Cerebellar cortex (tissue), 1 donor: ENCODE measurements around the gene UBASH3A.
"Not testable (repeated sequence)": the region's sequence is repeated elsewhere in the genome, so short reads cannot be mapped to it uniquely, and the experiment has no call there.

Experiments used
- DNase-seq: peaks from one replicate; pipeline ENCODE4 v3.0.0-alpha.2; 2015; ENCODE audit warnings: low spot score

UBASH3A gene

GRCh38 chr21:42468491-42469131 is 64.9 kb downstream of the UBASH3A start:
- no peak for DNase-seq

GRCh38 chr21:42469272-42469671 is 65.6 kb downstream of the UBASH3A start:
- no peak for DNase-seq

GRCh38 chr21:42469726-42470125 is 66.0 kb downstream of the UBASH3A start:
- DNase-seq: not testable (repeated sequence)

- DNase-seq: no peak
Observed at GRCh38 chr21:42471206-42471605, 67.5 kb downstream of the UBASH3A start.

- no peak for DNase-seq
Observed at GRCh38 chr21:42471716-42472330, 68.1 kb downstream of the UBASH3A start.

GRCh38 chr21:42472521-42472920 is 68.8 kb downstream of the UBASH3A start:
- DNase-seq: no peak

- DNase-seq: no peak
Observed at GRCh38 chr21:42473498-42474042, 69.9 kb downstream of the UBASH3A start.

GRCh38 chr21:42474043-42474831 is 70.5 kb downstream of the UBASH3A start:
- no peak for DNase-seq

- no peak for DNase-seq
Observed at GRCh38 chr21:42475036-42475435, 71.3 kb downstream of the UBASH3A start.

- no peak for DNase-seq
Observed at GRCh38 chr21:42475526-42476387, 72.1 kb downstream of the UBASH3A start.

- no peak for DNase-seq
Observed at GRCh38 chr21:42476388-42477331, 73.0 kb downstream of the UBASH3A start.

- DNase-seq: no peak
Observed at GRCh38 chr21:42478504-42478903, 74.8 kb downstream of the UBASH3A start.

GRCh38 chr21:42479582-42479981 is 75.9 kb downstream of the UBASH3A start:
- no peak for DNase-seq

GRCh38 chr21:42480736-42481135 is 77.0 kb downstream of the UBASH3A start:
- DNase-seq: no peak

- no peak for DNase-seq
Observed at GRCh38 chr21:42481169-42481568, 77.5 kb downstream of the UBASH3A start.

GRCh38 chr21:42484966-42485365 is 81.3 kb downstream of the UBASH3A start:
- DNase-seq: no peak

GRCh38 chr21:42486072-42486471 is 82.4 kb downstream of the UBASH3A start:
- no peak for DNase-seq

- DNase-seq: no peak
Observed at GRCh38 chr21:42486531-42486930, 82.8 kb downstream of the UBASH3A start.

GRCh38 chr21:42489006-42489563 is 85.4 kb downstream of the UBASH3A start:
- no peak for DNase-seq

- no peak for DNase-seq
Observed at GRCh38 chr21:42489991-42490390, 86.3 kb downstream of the UBASH3A start.
